Adrenal gland (tissue), 5 donors: Measurements from ENCODE around the gene UBE2D3.

Experiments used
- CTCF ChIP-seq, 6 experiments: fragments of 450-650 bp in 4 of 6; fragments of 200-600 bp in 2 of 6; sonication (generic) in 1 of 6; IDR thresholded peaks; 1 replicate in 5 of 6; 2 replicates in 1 of 6; pipeline versions ENCODE4 v1.5.1 to v1.8.0; 2016 to 2021; ENCODE audit warnings: antibody characterized with exemption in 6 of 6, mild to moderate bottlenecking in 2 of 6, moderate library complexity in 1 of 6
- POLR2A ChIP-seq, 2 donors: fragments of 450-650 bp; IDR thresholded peaks; one replicate each; pipeline ENCODE4 v1.6.1; 2017; ENCODE audit warnings: antibody characterized with exemption in 2 of 2, mild to moderate bottlenecking in 2 of 2, moderate library complexity in 1 of 2
- donor health status: DM: no; HTN: no; CAD: no.

GRCh38 chr4:102817613-102818268 is 9.6 kb downstream of the UBE2D3 start:
- TF ChIP-seq CTCF (IDR thresholded peaks at IDR 0.05) (no peak), POLR2A (IDR thresholded peaks at IDR 0.05) (no peak)
